GM12874 (cell line): ENCODE data around the gene SLC6A13.

Experiments
- TF ChIP-seq, protein P1 (sequence below): IDR thresholded peaks from 2 replicates; pipeline ENCODE4 v1.5.1; 2011; ENCODE audit warnings: low read depth, mild to moderate bottlenecking, control low read depth, low read length, moderate library complexity; ENCODE audit not compliant: insufficient read depth

The SLC6A13 gene

DNA sequence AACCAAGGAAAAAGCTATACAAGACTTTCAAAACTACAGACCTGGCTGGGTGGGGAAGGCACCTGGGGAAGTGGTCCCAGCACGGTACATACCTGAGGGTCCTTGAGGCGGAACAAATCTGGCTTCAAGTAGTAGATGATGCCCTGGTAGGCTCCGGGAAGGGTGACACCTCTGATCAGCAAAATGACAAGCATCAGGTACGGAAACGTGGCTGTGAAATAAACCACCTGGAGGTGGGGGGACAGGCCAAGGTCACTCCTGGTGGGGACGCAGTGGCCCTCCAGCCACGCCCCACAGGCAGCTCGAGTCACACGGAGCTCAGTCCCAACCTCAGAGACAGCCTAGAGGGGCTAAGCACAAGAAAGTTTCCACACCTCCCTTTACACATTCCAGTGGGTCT lies 63.9 kb downstream of the SLC6A13 start:
- TF ChIP-seq, protein P1, sequence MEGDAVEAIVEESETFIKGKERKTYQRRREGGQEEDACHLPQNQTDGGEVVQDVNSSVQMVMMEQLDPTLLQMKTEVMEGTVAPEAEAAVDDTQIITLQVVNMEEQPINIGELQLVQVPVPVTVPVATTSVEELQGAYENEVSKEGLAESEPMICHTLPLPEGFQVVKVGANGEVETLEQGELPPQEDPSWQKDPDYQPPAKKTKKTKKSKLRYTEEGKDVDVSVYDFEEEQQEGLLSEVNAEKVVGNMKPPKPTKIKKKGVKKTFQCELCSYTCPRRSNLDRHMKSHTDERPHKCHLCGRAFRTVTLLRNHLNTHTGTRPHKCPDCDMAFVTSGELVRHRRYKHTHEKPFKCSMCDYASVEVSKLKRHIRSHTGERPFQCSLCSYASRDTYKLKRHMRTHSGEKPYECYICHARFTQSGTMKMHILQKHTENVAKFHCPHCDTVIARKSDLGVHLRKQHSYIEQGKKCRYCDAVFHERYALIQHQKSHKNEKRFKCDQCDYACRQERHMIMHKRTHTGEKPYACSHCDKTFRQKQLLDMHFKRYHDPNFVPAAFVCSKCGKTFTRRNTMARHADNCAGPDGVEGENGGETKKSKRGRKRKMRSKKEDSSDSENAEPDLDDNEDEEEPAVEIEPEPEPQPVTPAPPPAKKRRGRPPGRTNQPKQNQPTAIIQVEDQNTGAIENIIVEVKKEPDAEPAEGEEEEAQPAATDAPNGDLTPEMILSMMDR: no peak

GRCh38 chr12:197911-198695 lies 64.5 kb downstream of the SLC6A13 start:
- TF ChIP-seq, protein P1: no peak

DNA sequence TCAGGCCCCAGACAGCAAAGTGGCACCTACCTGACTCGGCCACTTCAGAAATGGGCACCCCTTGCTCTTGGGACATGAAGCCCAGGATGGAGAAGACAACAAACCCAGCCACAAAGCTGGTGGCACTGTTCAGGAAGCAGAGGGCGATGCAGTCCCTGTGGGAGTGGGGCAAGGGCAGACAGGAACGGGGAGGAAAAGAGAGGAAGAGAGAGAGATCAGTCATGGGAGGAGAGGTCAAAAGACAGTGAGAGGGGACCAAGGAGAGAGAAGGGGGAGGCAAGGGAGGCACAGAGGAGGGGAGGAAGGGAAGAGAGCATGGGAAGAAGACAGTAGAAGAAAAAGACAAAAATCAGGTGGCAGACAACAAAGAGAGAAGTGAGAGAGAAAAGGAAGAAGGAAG lies 65.3 kb downstream of the SLC6A13 start:
- TF ChIP-seq, protein P1: no peak

GRCh38 chr12:196436-196835 lies 66.2 kb downstream of the SLC6A13 start:
- TF ChIP-seq, protein P1: no peak

- TF ChIP-seq, protein P1: no peak
Measured at GRCh38 chr12:195951-196350, 66.7 kb downstream of the SLC6A13 start.

DNA sequence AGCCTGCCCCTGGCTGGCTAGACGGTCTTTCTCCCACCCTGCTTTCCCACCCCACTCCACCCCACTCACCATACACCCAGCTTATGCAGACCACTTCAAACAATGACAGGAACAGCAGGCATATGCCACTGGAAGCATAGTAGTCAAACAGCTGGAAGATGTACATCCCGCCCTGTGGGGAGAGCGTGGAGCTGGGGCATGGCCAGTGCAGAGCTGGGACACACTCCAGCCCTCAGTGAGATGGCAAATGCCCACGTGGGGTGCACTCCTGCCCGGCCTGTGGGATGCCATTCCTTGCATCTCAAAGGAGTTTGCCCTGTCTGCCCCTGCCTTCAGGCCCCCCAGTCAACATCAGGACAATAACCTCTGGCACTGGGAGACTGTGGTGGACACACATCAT lies 67.5 kb downstream of the SLC6A13 start:
- TF ChIP-seq, protein P1: no peak

- TF ChIP-seq, protein P1: no peak
Measured at GRCh38 chr12:194276-194675, 68.4 kb downstream of the SLC6A13 start.
